Vagina (tissue), 2 donors: ENCODE measurements around the gene TBC1D16.

Experiments
- CTCF ChIP-seq, 3 experiments: fragments of 450-650 bp in 2 of 3; fragments of 200-600 bp in 1 of 3; sonication (generic) in 1 of 3; IDR thresholded peaks; one replicate each; pipeline ENCODE4 v1.5.1; 2017 to 2019; ENCODE audit warnings: antibody characterized with exemption in 3 of 3, mild to moderate bottlenecking in 2 of 3, moderate library complexity in 2 of 3
- POLR2A ChIP-seq, 2 donors: fragments of 450-650 bp; IDR thresholded peaks; one replicate each; pipeline ENCODE4 v1.6.1; 2017; ENCODE audit warnings: antibody characterized with exemption in 2 of 2, mild to moderate bottlenecking in 2 of 2, moderate library complexity in 2 of 2
- POLR2AphosphoS5 ChIP-seq, 2 donors: sonication (generic); formaldehyde crosslinking; IDR thresholded peaks; one replicate each; pipeline ENCODE4 v1.9.0; 2017; ENCODE audit warnings: antibody characterized with exemption in 2 of 2, mild to moderate bottlenecking in 2 of 2, low read depth in 1 of 2; ENCODE audit not compliant: insufficient read depth in 1 of 2

DNA sequence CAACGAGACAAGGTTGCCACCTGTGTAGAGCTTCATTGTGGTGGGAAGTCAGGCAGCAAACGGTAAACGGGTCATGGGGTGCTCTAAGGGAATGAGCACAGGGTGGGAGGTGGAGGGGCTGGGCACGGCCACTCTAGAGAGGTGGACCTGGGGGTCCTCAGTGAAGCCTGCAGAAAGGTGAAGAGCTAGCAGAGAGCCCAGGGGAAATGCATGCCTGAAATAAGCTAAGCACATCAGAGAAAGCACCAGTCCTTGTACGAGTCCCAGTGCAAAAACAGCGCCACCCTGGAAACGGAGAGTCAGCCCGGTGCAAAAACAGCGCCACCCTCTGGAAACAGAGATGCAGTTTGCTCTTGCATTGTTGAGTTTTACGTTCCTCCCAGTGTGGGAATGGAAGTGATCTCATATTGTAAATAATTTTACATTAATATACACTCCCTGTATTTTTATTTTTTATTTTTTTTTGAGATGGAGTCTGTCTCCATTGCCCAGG, 65.0 kb downstream of the TBC1D16 start:
- TF ChIP-seq CTCF (IDR thresholded peaks at IDR 0.05) (no peak), POLR2A (IDR thresholded peaks at IDR 0.05) (no peak), POLR2AphosphoS5 (IDR thresholded peaks at IDR 0.05; ENCODE audit: insufficient read depth in 1 of 2, low read depth in 1 of 2) (no peak)
